HepG2 (cell line): ENCODE results near the gene UTP11. TPM values are rescaled to one million over a fixed set of nuclear protein-coding genes. Genes with fewer than 3 reads are reported as not detected.

Experiments used
- MEF2D ChIP-seq: sonication (generic); formaldehyde crosslinking; IDR thresholded peaks from 2 replicates; pipeline ENCODE4 v1.5.1; 2020; ENCODE audit warnings: mild to moderate bottlenecking, missing genetic modification reagents
- RELA ChIP-seq: sonication (generic); formaldehyde crosslinking; IDR thresholded peaks from 2 replicates; pipeline ENCODE4 v1.4.0; 2020; ENCODE audit warnings: missing genetic modification reagents
- SAFB2 ChIP-seq: sonication (generic); formaldehyde crosslinking; IDR thresholded peaks from 2 replicates; pipeline ENCODE4 v1.5.1; 2020; ENCODE audit warnings: missing genetic modification reagents, low read depth, mild to moderate bottlenecking, borderline replicate concordance
- SP5 ChIP-seq: IDR thresholded peaks from 2 replicates; pipeline ENCODE4 v1.6.1; 2016; ENCODE audit warnings: low read depth, borderline replicate concordance
- ZNF20 ChIP-seq: sonication (generic); formaldehyde crosslinking; IDR thresholded peaks from 2 replicates; pipeline ENCODE4 v1.4.0; 2020; ENCODE audit warnings: mild to moderate bottlenecking, moderate library complexity, missing genetic modification reagents
- ZNF432 ChIP-seq: sonication (generic); formaldehyde crosslinking; IDR thresholded peaks from 2 replicates; pipeline ENCODE4 v1.5.0; 2020; ENCODE audit warnings: missing genetic modification reagents, mild to moderate bottlenecking, borderline replicate concordance
- ZNF530 ChIP-seq: sonication (generic); formaldehyde crosslinking; IDR thresholded peaks from 2 replicates; pipeline ENCODE4 v1.5.0; 2020; ENCODE audit warnings: low read depth, mild to moderate bottlenecking, missing genetic modification reagents
- ZNF614 ChIP-seq: IDR thresholded peaks from 2 replicates; pipeline ENCODE4 v1.6.1; 2018; ENCODE audit warnings: missing biosample characterization, missing genetic modification reagents, inconsistent platforms, borderline replicate concordance
- ZSCAN12 ChIP-seq: sonication (generic); formaldehyde crosslinking; IDR thresholded peaks from 2 replicates; pipeline ENCODE4 v1.9.0; 2021; ENCODE audit warnings: mild to moderate bottlenecking, missing genetic modification reagents
- ZSCAN9 ChIP-seq: IDR thresholded peaks from 2 replicates; pipeline ENCODE4 v1.6.1; 2016; ENCODE audit warnings: borderline replicate concordance
- polyA plus RNA-seq, 8 experiments: library from polyadenylated mRNA; depleted of rRNA in 3 of 8; stranded (reverse) in 7 of 8; unstranded in 1 of 8; fragments of >200 nt; fragmentation: Illumina TruSeq in 4 of 8; extraction: Trizol in 4 of 8; gene quantifications; 2 replicates each; pipeline versions ENCODE4 v1.2.1 to v1.2.3, GENCODE V29; 2011 to 2016; ENCODE audit warnings: low read depth in 4 of 8, missing spikeins in 1 of 8, mixed read lengths in 1 of 8; ENCODE audit not compliant: insufficient read depth in 1 of 8
- total RNA-seq, 5 experiments: library from RNA; depleted of rRNA; stranded (reverse); fragments of >200 nt; fragmentation: Illumina TruSeq; extraction: Trizol; gene quantifications; 2 replicates each; pipeline ENCODE4 v1.2.3, GENCODE V29; 2016; ENCODE audit warnings: low read depth in 1 of 5
- TF ChIP-seq, protein P1 (sequence below): sonication (generic); formaldehyde crosslinking; IDR thresholded peaks from 2 replicates; pipeline ENCODE4 v1.8.1; 2022; ENCODE audit warnings: low read depth, mild to moderate bottlenecking, missing genetic modification reagents
- TF ChIP-seq, protein P2 (sequence below): sonication (generic); formaldehyde crosslinking; IDR thresholded peaks from 2 replicates; pipeline ENCODE4 v1.4.0; 2020; ENCODE audit warnings: mild to moderate bottlenecking, missing genetic modification reagents
- TF ChIP-seq, protein P3 (sequence below): sonication (generic); formaldehyde crosslinking; IDR thresholded peaks from 2 replicates; pipeline ENCODE4 v1.4.0; 2020; ENCODE audit warnings: mild to moderate bottlenecking, missing genetic modification reagents
- TF ChIP-seq, protein P4 (sequence below): sonication (generic); formaldehyde crosslinking; IDR thresholded peaks from 2 replicates; pipeline ENCODE4 v1.8.1; 2023; ENCODE audit warnings: mild to moderate bottlenecking, inconsistent platforms, moderate library complexity, missing genetic modification reagents, borderline replicate concordance

UTP11 gene
- total and polyA plus RNA-seq, 2 of the 13 experiments (the other 11 are each of a cell fraction or from before 2014, with no cell fraction given), result 13.5 to 44.8 TPM

DNA sequence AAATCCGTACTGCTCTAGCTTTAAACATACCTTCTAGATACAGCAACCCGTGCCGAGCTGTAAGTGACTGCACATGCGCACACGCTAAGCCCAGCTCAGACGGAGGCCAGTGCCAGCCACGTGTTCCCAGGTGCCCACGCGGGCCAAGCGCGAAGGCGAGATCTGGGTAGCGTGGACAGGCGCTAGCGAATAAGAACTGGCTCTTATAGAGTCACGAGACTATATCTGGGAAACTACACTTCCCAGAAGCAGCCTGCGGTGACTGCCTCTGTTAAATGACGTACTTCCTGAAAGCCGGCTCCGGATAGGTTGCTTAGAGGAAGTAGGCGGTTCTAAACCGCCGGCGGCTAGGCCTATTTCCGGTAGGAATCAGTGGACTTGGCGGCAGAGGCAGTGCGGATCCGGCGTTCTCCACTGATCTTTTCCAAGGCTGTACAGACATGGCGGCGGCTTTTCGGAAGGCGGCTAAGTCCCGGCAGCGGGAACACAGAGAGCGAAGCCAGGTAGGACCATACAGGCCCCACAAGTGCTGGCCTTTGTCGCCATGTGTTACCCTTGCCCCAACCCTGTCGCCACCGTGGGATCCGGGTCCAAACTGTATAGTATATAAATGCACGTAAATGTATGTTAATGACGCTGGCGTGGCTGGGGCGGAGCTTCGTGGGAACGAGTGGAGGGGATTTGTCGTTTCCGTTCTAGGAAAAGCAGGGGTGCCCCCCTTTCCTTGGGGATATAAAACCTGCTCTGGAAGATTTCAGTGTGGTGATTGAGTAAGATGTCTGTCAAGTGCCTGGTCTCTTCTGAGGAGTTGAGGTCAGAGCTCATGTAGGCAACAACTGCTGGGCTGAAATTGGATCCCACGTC is at the start of gene UTP11 (continued):
- TF ChIP-seq, protein P1, sequence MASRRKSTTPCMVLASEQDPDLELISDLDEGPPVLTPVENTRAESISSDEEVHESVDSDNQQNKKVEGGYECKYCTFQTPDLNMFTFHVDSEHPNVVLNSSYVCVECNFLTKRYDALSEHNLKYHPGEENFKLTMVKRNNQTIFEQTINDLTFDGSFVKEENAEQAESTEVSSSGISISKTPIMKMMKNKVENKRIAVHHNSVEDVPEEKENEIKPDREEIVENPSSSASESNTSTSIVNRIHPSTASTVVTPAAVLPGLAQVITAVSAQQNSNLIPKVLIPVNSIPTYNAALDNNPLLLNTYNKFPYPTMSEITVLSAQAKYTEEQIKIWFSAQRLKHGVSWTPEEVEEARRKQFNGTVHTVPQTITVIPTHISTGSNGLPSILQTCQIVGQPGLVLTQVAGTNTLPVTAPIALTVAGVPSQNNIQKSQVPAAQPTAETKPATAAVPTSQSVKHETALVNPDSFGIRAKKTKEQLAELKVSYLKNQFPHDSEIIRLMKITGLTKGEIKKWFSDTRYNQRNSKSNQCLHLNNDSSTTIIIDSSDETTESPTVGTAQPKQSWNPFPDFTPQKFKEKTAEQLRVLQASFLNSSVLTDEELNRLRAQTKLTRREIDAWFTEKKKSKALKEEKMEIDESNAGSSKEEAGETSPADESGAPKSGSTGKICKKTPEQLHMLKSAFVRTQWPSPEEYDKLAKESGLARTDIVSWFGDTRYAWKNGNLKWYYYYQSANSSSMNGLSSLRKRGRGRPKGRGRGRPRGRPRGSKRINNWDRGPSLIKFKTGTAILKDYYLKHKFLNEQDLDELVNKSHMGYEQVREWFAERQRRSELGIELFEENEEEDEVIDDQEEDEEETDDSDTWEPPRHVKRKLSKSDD (CRISPR knock-in tag), result peak; percentile 91; the same call in 1 of the 2 replicates
- TF ChIP-seq ZSCAN12, result no peak
- peak; percentile 87 for TF ChIP-seq ZNF614 (CRISPR knock-in tag)
- no peak for TF ChIP-seq ZNF530
- TF ChIP-seq ZNF20 (CRISPR knock-in tag), result no peak
- TF ChIP-seq SP5 (CRISPR knock-in tag), result no peak
- TF ChIP-seq SAFB2 (CRISPR knock-in tag), result peak; percentile 79; the same call in 1 of the 2 replicates
- no peak for TF ChIP-seq ZNF432 (CRISPR knock-in tag)
- TF ChIP-seq RELA (CRISPR knock-in tag), result no peak
- TF ChIP-seq, protein P2, sequence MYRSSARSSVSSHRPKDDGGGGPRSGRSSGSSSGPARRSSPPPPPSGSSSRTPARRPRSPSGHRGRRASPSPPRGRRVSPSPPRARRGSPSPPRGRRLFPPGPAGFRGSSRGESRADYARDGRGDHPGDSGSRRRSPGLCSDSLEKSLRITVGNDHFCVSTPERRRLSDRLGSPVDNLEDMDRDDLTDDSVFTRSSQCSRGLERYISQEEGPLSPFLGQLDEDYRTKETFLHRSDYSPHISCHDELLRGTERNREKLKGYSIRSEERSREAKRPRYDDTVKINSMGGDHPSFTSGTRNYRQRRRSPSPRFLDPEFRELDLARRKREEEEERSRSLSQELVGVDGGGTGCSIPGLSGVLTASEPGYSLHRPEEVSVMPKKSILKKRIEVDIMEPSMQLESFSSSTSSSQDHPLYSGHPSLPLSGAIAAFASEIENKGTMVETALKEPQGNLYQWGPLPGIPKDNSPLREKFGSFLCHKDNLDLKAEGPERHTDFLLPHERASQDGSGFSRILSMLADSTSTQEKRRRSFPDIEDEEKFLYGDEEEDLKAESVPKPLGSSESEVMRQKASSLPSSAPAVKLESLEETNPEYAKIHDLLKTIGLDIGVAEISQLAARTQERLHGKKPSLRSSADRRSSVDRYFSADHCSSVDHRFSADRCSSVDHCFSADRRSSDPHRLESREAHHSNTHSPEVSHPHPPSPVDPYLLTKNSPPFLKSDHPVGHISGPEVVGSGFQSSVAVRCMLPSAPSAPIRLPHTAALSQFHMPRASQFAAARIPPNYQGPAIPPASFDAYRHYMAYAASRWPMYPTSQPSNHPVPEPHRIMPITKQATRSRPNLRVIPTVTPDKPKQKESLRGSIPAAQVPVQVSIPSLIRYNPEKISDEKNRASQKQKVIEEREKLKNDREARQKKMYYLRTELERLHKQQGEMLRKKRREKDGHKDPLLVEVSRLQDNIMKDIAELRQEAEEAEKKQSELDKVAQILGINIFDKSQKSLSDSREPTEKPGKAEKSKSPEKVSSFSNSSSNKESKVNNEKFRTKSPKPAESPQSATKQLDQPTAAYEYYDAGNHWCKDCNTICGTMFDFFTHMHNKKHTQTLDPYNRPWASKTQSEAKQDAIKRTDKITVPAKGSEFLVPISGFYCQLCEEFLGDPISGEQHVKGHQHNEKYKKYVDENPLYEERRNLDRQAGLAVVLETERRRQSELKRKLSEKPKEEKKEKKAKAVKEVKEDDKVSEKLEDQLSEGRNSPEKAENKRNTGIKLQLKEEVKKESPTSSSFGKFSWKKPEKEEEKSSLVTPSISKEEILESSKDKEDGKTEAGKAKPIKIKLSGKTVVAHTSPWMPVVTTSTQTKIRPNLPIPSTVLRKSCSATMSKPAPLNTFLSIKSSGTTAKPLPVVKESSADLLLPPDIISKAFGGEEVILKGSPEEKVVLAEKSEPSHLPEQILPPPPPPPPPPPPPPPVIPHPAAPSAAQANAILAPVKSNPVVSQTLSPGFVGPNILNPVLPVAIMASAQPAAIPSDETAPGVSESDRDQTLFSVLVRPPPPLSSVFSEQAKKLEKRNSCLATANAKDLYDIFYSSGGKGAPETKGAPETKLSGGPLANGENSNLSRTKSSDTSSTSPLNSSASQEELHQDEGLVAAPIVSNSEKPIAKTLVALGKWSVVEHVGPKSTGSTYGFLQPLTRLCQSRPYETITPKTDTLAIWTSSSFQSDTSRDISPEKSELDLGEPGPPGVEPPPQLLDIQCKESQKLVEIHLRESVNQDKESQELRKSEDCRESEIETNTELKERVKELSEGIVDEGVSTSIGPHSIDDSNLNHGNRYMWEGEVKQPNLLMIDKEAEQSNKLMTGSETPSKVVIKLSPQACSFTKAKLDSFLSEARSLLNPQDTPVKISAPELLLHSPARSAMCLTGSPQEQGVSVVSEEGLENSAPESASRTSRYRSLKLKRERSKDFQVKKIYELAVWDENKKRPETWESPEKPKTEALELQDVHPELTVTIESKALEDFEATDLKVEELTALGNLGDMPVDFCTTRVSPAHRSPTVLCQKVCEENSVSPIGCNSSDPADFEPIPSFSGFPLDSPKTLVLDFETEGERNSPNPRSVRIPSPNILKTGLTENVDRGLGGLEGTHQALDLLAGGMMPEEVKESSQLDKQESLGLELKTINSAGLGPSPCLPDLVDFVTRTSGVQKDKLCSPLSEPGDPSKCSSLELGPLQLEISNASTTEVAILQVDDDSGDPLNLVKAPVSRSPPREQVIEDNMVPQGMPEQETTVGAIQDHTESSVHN, result peak; percentile 93
- TF ChIP-seq ZSCAN9 (CRISPR knock-in tag), result peak; percentile 92
- TF ChIP-seq, protein P3, sequence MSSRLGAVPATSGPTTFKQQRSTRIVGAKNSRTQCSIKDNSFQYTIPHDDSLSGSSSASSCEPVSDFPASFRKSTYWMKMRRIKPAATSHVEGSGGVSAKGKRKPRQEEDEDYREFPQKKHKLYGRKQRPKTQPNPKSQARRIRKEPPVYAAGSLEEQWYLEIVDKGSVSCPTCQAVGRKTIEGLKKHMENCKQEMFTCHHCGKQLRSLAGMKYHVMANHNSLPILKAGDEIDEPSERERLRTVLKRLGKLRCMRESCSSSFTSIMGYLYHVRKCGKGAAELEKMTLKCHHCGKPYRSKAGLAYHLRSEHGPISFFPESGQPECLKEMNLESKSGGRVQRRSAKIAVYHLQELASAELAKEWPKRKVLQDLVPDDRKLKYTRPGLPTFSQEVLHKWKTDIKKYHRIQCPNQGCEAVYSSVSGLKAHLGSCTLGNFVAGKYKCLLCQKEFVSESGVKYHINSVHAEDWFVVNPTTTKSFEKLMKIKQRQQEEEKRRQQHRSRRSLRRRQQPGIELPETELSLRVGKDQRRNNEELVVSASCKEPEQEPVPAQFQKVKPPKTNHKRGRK (CRISPR knock-in tag), result no peak
- peak; percentile 77 for TF ChIP-seq MEF2D (CRISPR knock-in tag)
- TF ChIP-seq, protein P4, sequence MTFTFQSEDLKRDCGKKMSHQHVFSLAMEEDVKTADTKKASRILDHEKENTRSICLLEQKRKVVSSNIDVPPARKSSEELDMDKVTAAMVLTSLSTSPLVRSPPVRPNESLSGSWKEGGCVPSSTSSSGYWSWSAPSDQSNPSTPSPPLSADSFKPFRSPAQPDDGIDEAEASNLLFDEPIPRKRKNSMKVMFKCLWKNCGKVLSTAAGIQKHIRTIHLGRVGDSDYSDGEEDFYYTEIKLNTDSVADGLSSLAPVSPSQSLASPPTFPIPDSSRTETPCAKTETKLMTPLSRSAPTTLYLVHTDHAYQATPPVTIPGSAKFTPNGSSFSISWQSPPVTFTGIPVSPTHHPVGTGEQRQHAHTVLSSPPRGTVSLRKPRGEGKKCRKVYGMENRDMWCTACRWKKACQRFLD (CRISPR knock-in tag), result peak; percentile 64; the same call in 1 of the 2 replicates
